Measurements from ENCODE around the gene ICOSLG.
"Not testable (repeated sequence)": the region's sequence is repeated elsewhere in the genome, so short reads cannot be mapped to it uniquely, and the experiment has no call there.

The ICOSLG gene

GRCh38 chr21:44223334-44223733 is 17.4 kb downstream of the ICOSLG start:
- DNase-seq (ENCODE audit: low read depth, low spot score): not testable (repeated sequence)

DNA sequence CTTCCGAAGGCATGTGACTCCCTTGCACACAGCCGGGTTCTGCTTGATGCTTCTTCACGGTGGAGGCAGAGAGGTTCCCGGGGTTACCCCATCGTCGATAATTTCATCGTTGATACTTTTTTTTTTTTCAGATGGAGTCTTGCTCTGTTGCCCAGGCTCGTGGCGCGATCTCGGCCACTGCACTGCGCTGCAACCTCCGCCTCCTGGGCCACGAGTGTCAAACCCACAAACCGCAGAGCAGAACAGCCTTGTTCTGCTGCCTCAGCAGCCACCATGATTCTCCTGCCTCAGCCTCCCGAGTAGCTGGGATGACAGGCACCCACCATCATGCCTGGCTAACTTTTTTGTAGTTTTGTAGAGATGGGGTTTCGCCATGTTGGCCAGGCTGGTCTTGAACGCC is 20.1 kb downstream of the ICOSLG start:
- not testable (repeated sequence) for DNase-seq (ENCODE audit: low read depth, low spot score)

GRCh38 chr21:44218461-44218860 is 22.3 kb downstream of the ICOSLG start:
- not testable (repeated sequence) for DNase-seq (ENCODE audit: low read depth, low spot score)

GRCh38 chr21:44211978-44212377 is 28.8 kb downstream of the ICOSLG start:
- not testable (repeated sequence) for DNase-seq (ENCODE audit: low read depth, low spot score)

GRCh38 chr21:44211574-44211973 is 29.2 kb downstream of the ICOSLG start:
- DNase-seq (ENCODE audit: low read depth, low spot score): not testable (repeated sequence)

- not testable (repeated sequence) for DNase-seq (ENCODE audit: low read depth, low spot score)
Measured at GRCh38 chr21:44207860-44208646, 32.7 kb downstream of the ICOSLG start.

DNA sequence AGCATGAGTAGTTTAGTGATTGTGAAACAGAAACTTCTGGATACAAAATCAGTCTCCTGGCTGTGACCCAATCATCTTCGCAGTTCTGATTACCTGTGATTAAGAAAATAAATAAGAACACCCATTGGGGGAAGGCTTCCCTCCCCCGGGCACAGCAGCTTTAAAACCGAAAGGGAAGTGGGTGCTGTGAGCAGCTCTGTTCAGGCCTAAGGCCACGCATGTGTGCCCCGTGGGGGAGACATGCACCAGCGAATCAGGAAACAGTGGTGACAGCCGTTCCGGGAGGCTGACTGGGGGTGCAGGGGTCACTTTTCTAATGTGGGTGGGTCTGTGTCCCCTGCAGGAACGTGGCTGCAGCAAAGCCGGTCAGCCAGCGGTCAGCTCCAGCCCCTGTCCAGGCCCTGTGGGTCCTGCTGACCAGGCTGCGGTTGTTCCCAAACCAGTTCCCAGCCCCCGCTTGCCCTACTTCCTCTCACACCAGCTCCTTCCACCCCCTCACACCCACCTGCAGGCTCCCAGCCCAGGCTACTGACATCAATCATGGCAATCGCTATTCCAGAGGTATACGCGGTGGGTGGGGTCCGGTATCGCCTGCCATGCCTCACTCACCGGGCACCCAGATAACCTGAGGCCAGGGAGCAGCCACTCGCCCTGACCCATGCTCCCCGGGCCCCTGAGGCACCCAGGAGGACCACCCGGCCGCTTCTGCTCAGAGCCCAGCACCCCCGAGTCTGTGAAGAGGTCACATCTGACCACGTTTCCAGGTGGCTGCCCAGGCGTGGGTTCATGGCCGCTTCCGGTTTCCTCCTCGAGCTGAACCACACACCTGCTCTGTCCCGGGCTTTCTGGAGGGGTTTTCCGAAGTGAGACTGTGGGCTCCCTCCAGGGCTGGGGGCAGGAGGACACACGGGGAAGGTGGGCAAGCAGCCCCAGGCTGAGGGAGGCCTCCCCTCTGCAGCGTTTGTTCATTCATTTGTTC is 33.8 kb downstream of the ICOSLG start:
- DNase-seq (ENCODE audit: low read depth, low spot score): not testable (repeated sequence)

DNA sequence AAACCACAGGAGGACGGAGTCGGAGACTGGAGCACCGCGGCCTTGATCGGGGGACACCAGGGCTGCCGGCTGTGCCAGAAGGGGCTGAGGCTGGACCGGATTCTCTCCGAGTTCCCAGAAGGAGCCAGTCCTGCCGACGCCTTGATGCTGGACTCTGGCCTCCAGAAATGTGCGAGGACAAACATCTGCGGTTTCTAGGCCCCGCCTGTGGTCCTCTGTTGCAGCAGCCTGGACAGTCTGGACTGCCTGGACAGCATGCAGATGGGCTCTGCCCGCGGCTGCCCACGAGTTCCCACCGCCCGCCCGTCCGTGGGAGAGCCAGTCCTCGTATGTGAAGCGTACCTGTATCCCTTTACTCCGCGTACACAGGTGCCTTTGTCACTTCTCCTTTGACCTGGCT is 34.6 kb downstream of the ICOSLG start:
- not testable (repeated sequence) for DNase-seq (ENCODE audit: low read depth, low spot score)

- DNase-seq (ENCODE audit: low read depth, low spot score): not testable (repeated sequence)
Measured at GRCh38 chr21:44202590-44203299, 38.0 kb downstream of the ICOSLG start.

GRCh38 chr21:44199997-44200396 is 40.7 kb downstream of the ICOSLG start:
- DNase-seq (ENCODE audit: low read depth, low spot score): not testable (repeated sequence)

GRCh38 chr21:44199448-44199847 is 41.3 kb downstream of the ICOSLG start:
- DNase-seq (ENCODE audit: low read depth, low spot score): no peak

DNA sequence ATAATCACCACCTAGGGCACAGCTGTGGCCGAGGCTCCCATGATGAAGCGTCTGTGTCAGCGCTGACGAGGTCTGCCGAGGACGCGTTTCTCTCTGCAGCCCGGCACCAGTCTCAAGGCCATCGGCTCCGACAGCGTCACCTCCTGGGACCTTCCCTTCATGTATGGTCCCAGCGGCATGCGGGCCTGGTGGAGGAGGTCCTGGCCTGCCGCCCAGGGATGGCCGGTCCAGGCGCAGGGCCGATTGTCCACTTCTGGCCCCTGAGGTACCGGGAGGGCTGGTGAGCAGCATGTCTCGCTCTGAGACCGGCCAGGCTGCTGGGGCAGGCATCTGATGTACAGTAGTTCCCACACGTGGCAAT is 43.6 kb downstream of the ICOSLG start:
- DNase-seq (ENCODE audit: low read depth, low spot score): not testable (repeated sequence)

DNA sequence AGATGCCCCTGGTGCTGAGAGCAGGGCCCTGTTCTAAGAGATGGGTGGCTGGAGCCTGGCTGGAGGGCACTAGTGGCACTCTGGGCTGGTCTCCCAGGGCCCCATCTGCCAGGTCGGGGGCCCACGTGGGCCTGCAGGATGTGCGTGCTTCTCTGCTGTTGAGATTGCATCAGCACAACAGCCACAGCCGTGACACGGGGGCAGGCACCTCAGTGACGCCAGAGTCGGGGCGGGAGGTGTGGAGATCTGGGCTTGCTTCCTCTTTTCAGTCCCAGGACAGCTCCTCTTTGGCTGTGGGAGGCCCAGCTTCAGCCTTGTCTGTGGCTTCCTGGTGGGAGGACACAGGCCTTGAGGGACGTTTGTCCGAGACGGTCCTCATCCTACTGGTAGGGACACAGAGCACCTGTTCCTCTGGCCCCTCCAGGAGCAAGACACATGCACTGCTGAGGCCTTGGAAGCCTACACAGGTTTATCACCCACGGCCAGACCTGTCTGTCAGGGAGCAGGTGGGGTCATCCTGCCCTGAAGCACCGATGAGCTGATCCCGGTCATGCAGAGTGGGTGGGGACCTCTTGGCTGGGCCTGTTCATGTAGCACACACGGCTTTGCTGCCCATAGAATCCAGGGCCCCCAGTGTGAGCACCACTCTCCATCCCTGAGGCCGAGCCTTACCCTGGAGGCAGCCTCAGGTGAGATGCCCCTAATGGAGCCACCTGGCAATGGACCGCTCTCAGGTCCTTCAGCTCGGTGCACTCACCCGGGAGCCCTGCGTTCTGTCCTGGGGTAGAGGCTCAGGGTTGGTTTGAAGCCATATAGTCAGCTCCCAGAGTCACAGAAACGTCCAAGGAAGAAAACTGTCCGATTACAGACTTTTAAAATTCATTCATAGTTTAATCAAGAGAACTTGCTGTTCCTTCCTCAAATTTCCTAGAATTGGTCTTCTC is 44.3 kb downstream of the ICOSLG start:
- not testable (repeated sequence) for DNase-seq (ENCODE audit: low read depth, low spot score)

DNA sequence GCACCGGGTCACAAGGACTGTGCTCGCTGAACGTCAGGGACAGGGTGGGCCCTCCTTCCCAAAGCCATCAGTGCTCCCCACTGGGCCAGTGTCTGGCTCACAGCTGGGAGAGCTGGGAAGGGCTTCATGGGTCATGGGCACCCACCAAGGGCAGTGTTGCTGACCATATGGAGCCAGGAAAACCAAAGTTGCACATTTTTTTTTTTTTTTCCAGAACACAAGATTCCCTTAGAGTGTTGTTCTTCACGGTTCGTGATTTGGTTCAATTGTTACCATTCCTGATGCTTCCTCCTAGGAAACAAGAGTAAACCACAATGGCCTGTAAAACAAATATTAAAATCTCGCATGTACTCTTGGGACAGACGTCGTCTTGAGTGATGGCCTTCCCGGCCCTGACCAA is 45.9 kb downstream of the ICOSLG start:
- DNase-seq (ENCODE audit: low read depth, low spot score): not testable (repeated sequence)

DNA sequence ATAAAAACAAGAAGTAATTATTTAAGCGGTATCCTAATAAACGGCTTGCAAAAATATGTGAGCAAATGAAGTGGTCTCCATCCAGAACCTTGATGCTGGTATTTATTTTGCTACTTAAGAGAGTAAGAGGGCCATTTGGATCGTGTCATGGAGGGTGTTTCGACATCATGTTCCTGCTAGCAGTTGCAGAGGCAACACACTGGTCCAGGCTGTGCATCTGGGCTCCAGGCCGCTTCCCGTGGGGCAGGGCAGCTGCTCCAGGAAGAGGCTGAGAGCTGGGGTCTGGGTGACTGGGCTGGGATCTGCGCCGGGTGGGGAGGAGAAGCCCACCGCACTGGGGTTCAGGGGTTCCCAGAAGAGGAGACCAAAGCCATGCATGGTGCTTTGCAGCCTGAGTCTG is 46.3 kb downstream of the ICOSLG start:
- DNase-seq (ENCODE audit: low read depth, low spot score): not testable (repeated sequence)

DNA sequence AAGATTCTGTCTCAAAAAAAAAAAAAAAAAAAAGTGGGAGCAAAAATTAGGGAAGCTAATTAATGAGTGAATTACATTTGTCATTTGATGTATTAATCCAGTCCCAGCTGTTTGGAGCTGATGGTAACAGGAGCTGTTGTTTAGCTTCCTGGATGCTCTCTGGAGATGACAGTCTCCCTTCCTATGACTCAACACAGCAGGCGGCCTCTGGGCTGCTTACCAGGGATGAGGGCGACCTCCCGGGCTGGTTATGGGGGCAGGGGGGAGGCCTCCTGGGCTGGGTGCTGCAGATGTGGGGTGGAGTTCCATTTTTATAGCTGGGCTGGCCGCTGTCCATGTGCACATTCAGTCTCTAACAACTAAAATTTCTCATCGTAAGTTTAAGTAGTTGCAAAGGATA is 47.6 kb downstream of the ICOSLG start:
- not testable (repeated sequence) for DNase-seq (ENCODE audit: low read depth, low spot score)

DNA sequence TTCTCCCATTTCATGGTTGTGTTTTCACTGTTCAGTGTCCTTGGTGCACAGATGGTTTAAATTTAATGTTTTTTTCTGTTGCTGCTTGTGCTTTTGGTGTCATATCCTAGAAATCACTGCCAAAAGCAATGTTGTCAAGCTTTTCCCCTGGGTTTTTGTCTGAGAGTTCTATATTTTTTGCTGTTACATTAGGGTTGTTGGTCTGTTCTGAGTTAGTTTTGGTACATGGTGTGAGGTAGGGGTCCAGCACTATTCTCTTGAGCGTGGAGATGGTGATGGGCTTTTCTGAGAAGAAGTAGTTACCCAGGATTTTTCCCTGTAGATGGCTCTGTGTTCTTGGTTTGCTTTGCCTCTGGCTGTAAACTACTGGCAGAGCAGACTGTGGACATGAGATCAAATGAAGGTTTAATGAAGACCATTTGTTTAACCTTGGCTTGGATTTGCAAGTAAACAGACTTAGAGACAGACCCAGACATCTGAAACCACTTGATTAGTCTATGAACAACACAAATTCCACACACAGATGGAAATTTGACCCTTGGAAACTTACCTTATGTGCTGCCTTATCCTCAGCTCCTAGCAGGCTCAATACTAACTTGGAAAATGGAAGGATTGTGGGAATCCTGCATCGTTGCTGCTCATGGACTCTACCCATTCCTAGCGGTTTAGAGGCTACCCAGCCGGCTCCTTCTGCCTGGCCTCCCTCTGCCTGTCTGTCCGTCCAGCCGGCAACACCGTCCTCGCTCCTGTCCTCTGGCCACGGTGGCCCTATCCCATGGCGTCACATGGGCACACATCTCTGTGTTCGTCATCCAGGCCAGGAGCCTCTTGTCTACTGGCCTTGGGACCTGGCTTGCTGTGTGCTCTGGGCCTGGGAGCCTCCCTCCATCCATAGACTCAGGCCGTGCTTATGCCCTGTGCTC is 50.1 kb downstream of the ICOSLG start:
- DNase-seq (ENCODE audit: low read depth, low spot score): not testable (repeated sequence)

GRCh38 chr21:44184862-44185261 is 55.9 kb downstream of the ICOSLG start:
- not testable (repeated sequence) for DNase-seq (ENCODE audit: low read depth, low spot score)

- not testable (repeated sequence) for DNase-seq (ENCODE audit: low read depth, low spot score)
Measured at GRCh38 chr21:44182202-44182601, 58.5 kb downstream of the ICOSLG start.

All from brain pericyte (primary cell).